ENCODE measurements around the gene IRAK3. TPM values are rescaled to one million over a fixed set of nuclear protein-coding genes. Genes with fewer than 3 reads are reported as not detected.
"Not testable (repeated sequence)": the region's sequence is repeated elsewhere in the genome, so short reads cannot be mapped to it uniquely, and the experiment has no call there.

Gene IRAK3
- total RNA-seq, 1 experiment from 2014 or later: 2.3 TPM

DNA sequence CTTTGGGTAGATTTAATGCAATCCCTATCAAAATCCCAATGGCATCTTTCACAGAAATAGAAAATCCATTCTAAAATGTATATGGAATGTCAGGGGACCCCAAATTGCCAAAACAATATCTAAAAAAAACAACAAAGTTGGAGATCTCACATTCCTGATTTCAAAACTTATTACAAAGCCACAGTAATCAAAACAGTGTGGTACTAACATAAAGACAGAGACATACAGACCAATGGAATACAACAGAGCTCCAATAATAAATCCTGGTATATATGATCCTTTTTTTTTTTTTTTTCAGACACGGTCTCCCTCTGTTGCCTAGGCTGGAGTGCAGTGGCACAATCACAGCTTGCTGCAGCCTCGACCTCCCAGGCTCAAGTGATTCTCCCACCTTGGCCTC lies 23.9 kb upstream of the IRAK3 start:
- H3K9me3 ChIP-seq: peaks cover 10% of the 10 kb centered on the region
- H3K27me3 ChIP-seq: no peaks in the 10 kb centered on the region
- DNase-seq: no peak
- peaks cover 28% of the 10 kb centered on the region for H3K36me3 ChIP-seq
- no peak overlapping the region for H3K4me3 ChIP-seq

DNA sequence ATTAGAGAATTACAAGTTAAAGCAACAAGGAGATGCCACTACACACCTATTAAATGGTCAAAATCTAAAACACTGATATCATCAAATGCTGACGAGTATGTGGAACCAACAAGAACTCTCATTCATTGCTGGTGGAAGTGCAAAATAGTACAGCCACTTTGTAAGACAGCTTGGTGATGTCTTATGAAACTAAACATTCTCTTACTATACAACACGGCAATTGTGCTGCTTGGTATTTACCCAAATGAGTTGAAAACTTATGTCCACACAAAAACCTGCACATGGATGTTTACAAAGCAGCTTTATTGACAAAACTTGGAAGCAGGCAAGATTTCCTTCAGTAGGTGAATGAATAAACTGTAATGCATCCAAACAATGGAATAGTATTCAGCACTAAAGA lies 22.5 kb upstream of the IRAK3 start:
- Histone ChIP-seq H3K27me3 (no peaks in the 10 kb centered on the region), H3K9me3 (peaks cover 10% of the 10 kb centered on the region), H3K36me3 (peaks cover 19% of the 10 kb centered on the region), H3K4me3 (no peak overlapping the region)
- no peak for DNase-seq

DNA sequence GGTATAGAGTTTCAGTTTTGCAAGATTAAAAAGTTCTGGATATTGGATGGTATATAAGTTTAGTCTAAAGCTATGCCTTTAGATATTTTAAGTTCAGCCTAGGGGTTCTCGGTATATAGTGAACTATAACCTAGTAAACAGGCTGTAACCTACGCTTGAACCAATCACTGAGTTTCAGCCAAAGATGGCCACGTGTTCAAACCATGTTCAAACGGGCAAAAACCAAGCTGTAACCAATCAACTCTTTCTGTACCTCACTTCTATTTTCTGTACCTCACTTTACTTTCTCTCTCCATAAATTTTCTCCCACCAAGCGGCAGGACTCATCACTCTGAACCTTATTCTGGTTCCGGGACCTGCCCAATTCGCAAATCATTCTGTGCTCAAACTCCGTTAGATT lies 20.6 kb upstream of the IRAK3 start:
- H3K9me3 ChIP-seq: peaks cover 10% of the 10 kb centered on the region
- peak; percentile 15 for DNase-seq
- peak overlapping the region; percentile 67 for H3K4me3 ChIP-seq
- peaks cover 19% of the 10 kb centered on the region for H3K36me3 ChIP-seq
- H3K27me3 ChIP-seq: no peaks in the 10 kb centered on the region

DNA sequence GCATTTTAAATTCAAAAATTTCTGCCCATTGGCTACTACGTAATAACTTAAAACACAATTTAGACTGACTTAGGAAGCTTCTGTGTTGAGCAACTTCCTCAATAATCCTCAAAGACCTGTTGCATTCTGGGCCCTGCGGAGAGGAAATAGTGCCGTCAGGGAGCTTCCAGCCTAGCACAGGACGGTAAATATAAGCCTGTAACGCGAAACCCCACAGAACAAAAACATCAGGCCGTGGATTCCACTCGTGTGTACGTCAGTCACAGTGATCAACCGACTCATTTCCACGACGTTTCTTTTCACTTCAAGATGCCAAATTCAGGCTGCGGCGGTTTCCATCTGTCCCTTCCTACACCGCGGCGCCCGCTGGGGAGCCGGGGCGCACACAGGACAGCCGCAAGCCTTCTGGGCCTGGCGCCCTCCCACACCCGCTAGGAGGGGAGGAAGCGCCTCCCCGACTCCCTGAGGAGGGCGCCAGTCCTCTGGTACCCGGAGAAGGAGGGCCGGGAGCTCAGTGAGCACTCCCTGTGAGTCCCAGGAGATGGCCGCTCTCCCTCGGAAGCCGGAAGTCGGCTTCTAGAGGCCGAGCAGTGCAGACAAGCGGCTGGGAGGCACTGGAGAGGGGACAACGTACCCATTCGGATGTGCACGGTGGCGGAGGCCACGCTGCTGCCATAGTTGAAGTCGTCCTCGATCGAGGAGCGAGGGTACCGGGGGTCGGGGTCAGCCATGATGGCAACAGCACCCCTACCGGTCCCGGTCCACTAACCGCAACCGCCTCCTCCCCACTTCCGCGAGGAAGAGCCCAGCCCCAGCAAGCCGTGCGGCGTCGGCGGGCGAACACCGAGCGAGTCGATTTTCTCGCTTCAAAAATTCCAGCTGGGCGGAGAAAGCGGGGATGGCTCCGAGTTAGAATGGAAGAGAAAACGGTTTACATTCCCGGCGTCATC lies 19.5 kb upstream of the IRAK3 start, which contains the start of gene TMBIM4:
Gene TMBIM4, minus strand, starts transcription at position 776 of the 950 bp plus-strand sequence. Its CDS starts 45 bp downstream, at position 731.
- peak; percentile 92 for DNase-seq
- no peaks in the 10 kb centered on the region for H3K27me3 ChIP-seq
- peak within 1 kb of the TSS; percentile 67 for H3K4me3 ChIP-seq
- peaks cover 8% of the 10 kb centered on the region for H3K9me3 ChIP-seq
- peaks cover 18% of the 10 kb centered on the region for H3K36me3 ChIP-seq

DNA sequence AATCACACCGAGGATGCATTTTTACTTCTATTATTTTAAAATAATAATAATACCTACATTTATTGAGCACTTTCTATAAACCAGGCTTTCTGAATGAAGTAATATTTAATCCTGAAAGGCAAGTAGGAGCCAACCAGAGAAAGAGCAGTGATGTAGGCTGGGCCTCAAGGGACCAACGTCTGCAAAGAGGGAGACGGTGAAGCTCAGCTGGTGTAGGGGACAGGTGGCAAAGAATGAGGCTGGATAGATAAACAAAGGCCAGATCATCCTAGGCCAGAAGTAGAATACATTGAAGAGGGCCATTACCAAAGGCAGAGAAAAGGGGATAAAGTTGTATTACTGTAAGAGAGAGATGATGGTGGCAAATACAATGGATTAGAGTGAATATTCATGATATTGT lies 18.4 kb upstream of the IRAK3 start:
- Histone ChIP-seq H3K9me3 (peaks cover 2% of the 10 kb centered on the region; the same call in 1 of the 2 replicates), H3K36me3 (peaks cover 9% of the 10 kb centered on the region), H3K27me3 (no peaks in the 10 kb centered on the region), H3K4me3 (peak overlapping the region; percentile 67)
- DNase-seq: no peak

DNA sequence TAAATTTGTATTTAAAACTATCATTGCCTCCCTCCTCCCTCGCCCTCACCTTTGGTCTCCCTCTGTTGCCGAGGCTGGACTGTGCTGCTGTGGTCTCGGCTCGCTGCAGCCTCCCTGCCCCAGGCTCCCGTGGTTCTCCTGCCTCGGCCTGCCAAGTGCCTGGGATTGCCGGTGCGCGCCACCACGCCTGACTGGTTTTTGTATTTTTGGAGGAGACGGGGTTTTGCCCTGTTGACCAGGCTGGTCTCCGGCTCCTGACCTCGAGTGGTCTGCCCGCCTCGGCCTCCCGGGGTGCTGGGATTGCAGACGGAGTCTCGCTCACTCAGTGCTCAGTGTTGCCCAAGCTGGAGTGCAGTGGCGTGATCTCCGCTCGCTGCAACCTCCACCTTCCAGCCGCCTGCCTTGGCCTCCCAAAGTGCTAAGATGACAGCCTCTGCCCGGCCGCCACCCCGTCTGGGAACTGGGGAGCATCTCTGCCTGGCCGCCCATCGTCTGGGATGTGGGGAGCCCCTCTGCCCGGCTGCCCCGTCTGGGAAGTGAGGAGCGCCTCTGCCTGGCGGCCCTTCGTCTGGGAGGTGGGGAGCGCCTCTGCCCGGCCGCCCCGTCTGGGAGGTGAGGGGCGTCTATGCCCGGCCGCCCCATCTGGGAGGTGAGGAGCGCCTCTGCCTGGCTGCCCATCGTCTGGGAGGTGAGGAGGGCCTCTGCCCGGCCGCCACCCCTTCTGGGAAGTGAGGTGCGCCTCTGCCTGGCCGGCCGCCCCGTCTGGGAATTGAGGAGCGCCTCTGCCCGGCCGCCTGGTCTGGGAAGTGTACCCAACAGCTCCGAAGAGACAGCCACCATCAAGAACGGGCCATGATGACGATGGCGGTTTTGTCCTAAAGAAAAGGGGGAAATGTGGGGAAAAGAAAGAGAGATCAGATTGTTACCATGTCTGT lies 14.4 kb upstream of the IRAK3 start:
- DNase-seq, H3K27me3 ChIP-seq, H3K9me3 ChIP-seq, H3K36me3 ChIP-seq, H3K4me3 ChIP-seq: not testable (repeated sequence)

DNA sequence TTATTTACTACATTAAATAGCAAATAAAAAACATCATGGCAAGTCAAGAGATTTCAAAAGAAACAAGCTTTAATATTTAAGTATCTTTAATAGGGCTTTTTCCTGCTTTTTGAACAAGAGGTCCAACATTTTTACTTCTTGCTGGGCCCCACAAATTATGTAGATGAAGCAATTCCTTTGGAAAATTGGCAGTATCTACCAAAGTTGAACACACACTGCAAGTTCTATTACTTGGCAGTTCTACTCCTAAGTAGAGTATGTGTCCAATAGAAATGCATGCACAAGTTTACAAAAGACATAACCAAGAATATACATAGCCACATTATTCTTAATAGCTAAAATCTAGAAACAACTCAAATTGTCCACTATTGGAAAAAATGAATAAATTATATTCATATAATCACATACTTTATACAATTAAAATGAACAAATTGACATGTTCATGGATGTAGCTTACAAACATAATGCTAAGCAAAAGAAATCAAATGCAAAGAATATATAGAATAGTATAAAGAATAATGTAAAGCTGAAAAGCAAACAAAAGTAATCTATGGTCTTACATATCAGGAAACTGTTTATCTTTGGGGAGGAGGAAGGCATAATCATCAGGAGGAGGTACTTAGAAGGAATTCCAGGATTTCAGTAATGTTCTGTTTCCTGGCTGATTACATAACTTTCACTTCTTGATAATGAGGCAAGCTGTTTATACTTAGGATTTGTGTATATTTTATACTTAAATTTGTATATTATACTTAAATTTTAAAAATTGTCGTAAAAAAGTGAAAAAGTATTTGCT lies 12.7 kb upstream of the IRAK3 start:
- Histone ChIP-seq H3K9me3 (no peaks in the 10 kb centered on the region), H3K27me3 (peaks cover 3% of the 10 kb centered on the region; the same call in 1 of the 2 replicates), H3K36me3 (no peaks in the 10 kb centered on the region), H3K4me3 (no peak overlapping the region)
- no peak for DNase-seq

DNA sequence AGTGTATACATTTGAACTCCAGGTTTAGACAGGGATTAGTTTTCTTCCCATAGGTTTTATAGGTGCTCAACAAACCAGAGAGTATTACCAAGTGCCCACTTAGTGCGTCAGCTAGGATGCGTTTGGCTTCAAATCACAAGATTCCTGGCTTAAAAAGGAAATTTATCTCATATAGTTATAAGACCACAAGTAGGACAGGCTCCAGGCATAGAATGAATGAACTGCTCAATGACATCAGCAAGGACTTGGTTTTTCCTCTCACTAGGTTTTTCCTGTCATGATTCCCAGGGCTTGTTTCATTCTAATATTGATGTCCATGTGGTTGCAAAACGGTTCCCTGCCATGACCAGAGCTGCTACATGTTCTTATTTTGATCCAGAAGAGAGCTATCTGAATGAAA lies 6.1 kb upstream of the IRAK3 start:
- Histone ChIP-seq H3K36me3 (no peaks in the 10 kb centered on the region), H3K9me3 (no peaks in the 10 kb centered on the region), H3K4me3 (no peak overlapping the region), H3K27me3 (peaks cover 3% of the 10 kb centered on the region; the same call in 1 of the 2 replicates)
- DNase-seq: no peak

DNA sequence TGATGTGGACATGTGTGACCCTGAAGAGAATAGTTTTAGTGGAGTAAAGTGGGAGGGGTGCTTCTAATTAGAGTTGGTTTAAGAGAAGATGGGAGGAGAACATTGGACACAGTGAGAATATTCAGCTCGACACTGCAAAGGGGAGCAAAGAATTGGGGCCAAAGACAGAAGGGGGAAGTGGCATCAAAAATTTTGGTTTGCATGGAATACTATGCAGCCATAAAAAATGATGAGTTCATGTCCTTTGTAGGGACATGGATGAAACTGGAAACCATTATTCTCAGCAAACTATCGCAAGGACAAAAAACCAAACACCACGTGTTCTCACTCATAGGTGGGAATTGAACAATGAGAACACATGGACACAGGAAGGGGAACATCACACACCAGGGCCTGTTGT lies 4.2 kb upstream of the IRAK3 start:
- H3K4me3 ChIP-seq, H3K27me3 ChIP-seq, H3K9me3 ChIP-seq, DNase-seq, H3K36me3 ChIP-seq: not testable (repeated sequence)

DNA sequence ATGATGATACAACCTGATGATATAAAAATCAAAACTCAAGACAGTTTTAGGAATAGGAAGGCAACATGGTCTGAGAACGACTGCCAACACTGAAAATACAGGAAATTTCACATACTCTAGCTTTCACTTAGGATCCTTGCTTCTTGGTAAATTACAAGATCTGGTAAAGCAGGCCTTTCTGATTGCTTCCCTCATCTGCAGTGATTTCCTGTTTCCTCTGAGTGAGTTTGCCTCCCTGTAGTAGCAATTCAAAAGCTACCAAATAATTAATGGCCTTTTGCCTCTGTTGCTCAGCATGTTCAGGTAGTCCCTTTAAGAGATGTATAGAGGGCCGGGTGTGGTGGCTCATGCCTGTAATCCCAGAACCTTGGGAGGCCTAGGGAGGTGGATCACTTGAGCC lies 2.0 kb upstream of the IRAK3 start:
- Histone ChIP-seq H3K9me3 (no peaks in the 10 kb centered on the region), H3K36me3 (no peaks in the 10 kb centered on the region), H3K4me3 (no peak overlapping the region), H3K27me3 (no peaks in the 10 kb centered on the region)
- no peak for DNase-seq

DNA sequence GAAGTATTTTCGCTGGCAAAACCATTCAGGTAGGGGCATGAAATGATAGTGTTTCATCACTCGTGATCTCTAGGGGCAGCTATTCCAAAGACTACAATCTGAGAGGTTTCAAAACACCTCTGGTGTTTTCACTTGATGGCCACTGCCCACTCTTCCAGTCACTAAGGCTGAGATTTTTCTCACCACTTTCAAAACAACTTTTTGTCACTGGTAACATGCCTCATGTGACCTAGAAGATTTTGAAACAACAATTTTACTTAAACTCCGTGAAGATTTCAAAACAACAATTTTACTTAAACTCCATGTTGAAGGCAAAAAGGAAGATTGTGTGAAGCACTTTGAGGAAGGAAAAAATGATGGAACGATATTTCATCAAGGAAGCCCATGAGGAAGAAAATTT lies 1.2 kb upstream of the IRAK3 start:
- no peak for DNase-seq
- H3K4me3 ChIP-seq: no peak overlapping the region
- no peaks in the 10 kb centered on the region for H3K27me3 ChIP-seq
- H3K36me3 ChIP-seq: no peaks in the 10 kb centered on the region
- H3K9me3 ChIP-seq: no peaks in the 10 kb centered on the region

DNA sequence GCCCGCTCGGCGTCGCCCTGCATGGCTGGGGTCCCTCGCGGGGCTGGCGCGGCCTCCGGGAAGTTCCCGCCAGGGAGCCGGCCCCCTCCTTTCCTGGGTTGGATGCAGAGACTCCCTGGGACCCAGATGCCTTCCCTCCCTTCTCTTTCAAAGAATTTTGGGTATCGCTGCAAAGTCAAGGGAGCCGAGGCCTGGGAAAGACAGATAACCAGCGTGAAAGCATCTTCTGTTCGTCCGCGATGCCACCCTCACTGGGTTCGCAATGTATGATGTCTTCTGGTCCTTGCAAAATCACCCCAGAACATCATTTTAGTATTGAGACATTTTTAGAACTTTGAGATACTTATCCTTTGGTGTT lies 451 bp downstream of the IRAK3 start:
- Histone ChIP-seq H3K9me3 (no peaks in the 10 kb centered on the region), H3K4me3 (peak overlapping the region; percentile 54), H3K36me3 (no peaks in the 10 kb centered on the region), H3K27me3 (no peaks in the 10 kb centered on the region)
- no peak for DNase-seq

DNA sequence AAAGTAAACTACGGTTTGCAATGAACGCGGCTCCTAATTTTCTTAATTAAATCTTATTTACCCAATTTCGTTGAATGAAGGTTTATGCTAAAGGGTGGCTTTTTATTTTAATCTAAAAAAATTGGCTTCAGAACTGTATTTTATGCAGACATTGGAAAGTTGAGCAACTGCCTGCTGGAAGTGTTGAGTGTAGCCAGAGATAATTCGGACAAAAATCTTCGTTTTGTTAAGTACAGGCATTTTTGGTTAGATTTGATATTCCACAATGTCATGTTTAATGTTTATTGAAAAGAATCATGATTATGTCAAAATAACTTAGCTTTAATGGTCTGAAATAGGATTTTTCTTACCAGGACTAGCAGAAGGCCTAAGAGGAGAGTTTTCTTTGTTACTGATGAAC lies 875 bp downstream of the IRAK3 start:
- Histone ChIP-seq H3K9me3 (no peaks in the 10 kb centered on the region), H3K36me3 (no peaks in the 10 kb centered on the region), H3K4me3 (peak overlapping the region; percentile 54), H3K27me3 (no peaks in the 10 kb centered on the region)
- DNase-seq: no peak

DNA sequence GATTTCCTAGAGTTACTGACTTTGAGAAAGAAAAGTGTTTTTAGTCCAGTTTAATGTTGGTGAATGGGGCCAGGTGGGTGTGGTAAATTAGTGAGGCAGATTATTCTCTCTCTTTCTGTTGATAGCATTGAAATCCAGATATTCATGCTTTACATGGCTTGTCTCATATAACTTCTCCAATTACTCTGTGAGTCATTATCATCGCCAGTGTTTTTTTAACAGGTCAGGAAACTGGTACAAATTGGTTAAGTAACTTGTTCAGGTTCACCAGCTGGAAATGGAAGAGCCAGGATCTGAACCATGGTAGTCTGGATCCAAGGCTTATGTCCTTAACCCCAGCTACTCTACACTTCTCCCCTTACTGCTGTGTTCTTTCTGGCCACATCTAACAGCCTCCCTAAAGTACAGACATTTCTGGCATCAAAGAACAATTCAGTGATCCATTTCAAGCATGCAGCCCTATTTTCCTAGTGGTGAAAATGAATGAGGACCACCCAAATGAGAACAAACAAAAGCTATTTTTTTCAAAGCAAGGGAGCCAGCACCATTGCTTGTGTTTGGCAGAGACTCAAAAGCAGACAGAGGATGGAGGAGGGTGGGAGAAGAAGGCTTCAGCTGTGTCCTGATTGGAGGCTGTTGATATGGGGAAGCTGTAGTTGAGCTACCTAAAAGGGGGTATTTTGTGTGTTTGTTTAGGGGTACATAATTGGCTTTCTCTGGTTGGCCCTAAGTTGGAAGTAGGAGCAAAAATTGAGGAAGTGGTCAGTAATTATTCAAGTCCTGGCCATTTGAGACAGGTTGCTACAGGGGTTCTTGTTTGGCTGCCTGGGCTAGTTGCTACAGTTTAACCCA lies 1.7 kb downstream of the IRAK3 start:
- Histone ChIP-seq H3K4me3 (no peak overlapping the region), H3K9me3 (no peaks in the 10 kb centered on the region), H3K36me3 (no peaks in the 10 kb centered on the region), H3K27me3 (no peaks in the 10 kb centered on the region)
- DNase-seq: no peak

DNA sequence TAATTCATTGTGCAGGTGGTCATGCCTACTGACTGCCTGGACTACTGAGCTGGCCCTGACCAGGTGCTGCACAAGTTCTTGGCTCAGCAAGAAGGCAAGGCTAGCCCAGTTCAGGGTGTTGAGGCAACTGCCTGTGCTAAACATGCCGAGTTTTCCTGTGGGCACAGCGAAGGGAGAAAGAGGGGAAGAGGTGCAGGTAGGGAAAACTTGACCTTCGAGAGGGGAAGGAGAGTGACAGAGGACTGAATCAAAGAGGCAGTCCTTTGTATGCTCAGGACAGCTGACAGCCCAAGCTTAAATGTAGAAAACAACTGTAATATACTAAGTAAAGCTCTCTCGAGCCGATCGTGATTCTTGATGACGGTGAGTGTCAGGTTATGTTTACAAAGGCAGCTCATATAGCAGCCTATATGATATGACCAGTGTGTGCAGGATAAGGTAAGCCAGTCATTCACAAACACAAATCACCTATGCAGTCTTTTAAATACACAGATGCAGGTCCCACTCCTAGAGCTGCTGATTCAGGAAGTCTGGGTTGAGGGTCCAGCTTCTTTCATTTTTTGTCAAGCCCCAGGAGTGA lies 2.6 kb downstream of the IRAK3 start:
- Histone ChIP-seq H3K4me3 (no peak overlapping the region), H3K27me3 (no peaks in the 10 kb centered on the region), H3K36me3 (no peaks in the 10 kb centered on the region), H3K9me3 (no peaks in the 10 kb centered on the region)
- no peak for DNase-seq
